ENCODE results near the gene MRPS21.

DNA sequence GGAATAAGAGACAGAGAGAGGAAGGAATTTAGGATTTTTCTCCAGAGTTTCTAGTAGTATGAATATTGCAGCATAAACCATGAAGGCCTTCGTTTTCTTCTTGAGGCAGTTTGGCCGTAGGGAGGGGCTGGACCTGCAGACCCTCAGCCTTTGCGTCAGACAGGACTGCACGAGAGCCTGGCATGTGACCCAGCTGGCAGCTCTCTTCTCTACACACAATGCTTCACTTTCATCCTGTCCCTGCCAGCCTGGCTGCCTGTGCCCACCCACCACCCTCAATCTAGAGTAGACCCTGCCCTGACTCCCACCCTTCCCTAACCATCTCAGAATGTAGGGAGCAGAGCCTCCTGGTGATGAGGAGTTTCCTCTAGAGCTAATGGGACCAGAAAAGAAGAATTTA, 34.4 kb upstream of the MRPS21 start:
- TF ChIP-seq POLR2AphosphoS5 (IDR thresholded peaks at IDR 0.05; ENCODE audit: borderline replicate concordance, low read depth, low read length) (no peak), EZH2 (IDR thresholded peaks at IDR 0.05) (no peak)

Data from SK-N-MC (cell line).